Measurements from ENCODE around the gene TMEM204.

Gene TMEM204

GRCh38 chr16:1499756-1500464 is 33.6 kb upstream of the TMEM204 start:
- TF ChIP-seq CTCF (IDR thresholded peaks at IDR 0.05; ENCODE audit: low read depth, low read length, poor library complexity, severe bottlenecking) = no peak
- no peak for TF ChIP-seq EZH2phosphoT487 (IDR thresholded peaks at IDR 0.05; ENCODE audit: borderline replicate concordance, low read length)
- peaks cover 80% of the 10 kb centered on the region for H3K36me3 ChIP-seq (ENCODE audit: control insufficient read depth, low read length)
- H3K4me1 ChIP-seq (ENCODE audit: control insufficient read depth, low read length) = peaks cover 1% of the 10 kb centered on the region
- peaks cover 27% of the 10 kb centered on the region for H3K79me2 ChIP-seq (ENCODE audit: control insufficient read depth, low read length)
- no peaks in the 10 kb centered on the region for H3F3A ChIP-seq (ENCODE audit: control insufficient read depth, insufficient read depth)
- no peak overlapping the region for H3K4me3 ChIP-seq (ENCODE audit: low read length)
- no peaks in the 10 kb centered on the region for H3K9me3 ChIP-seq (ENCODE audit: control insufficient read depth, insufficient read depth, low read length)
- H4K20me1 ChIP-seq (ENCODE audit: control insufficient read depth, insufficient read depth, low read depth, low read length) = no peaks in the 10 kb centered on the region
- no peak overlapping the region for H3K27ac ChIP-seq (ENCODE audit: low read depth, low read length)
- H3K4me2 ChIP-seq (ENCODE audit: low read length) = no peak overlapping the region
- no peaks in the 10 kb centered on the region for H3K9me2 ChIP-seq (replicated peaks; ENCODE audit: control insufficient read depth, low read length)
- no peaks in the 10 kb centered on the region for H3K27me3 ChIP-seq (ENCODE audit: control insufficient read depth, low read length)

GRCh38 chr16:1500465-1501150 is 32.9 kb upstream of the TMEM204 start:
- Histone ChIP-seq H3K79me2 (ENCODE audit: control insufficient read depth, low read length) (peaks cover 20% of the 10 kb centered on the region), H3K4me2 (ENCODE audit: low read length) (no peak overlapping the region), H4K20me1 (ENCODE audit: control insufficient read depth, insufficient read depth, low read depth, low read length) (no peaks in the 10 kb centered on the region), H3K27me3 (ENCODE audit: control insufficient read depth, low read length) (no peaks in the 10 kb centered on the region), H3K4me3 (ENCODE audit: low read length) (no peak overlapping the region), H3K4me1 (ENCODE audit: control insufficient read depth, low read length) (no peaks in the 10 kb centered on the region), H3K36me3 (ENCODE audit: control insufficient read depth, low read length) (peaks cover 74% of the 10 kb centered on the region), H3K27ac (ENCODE audit: low read depth, low read length) (no peak overlapping the region), H3F3A (ENCODE audit: control insufficient read depth, insufficient read depth) (no peaks in the 10 kb centered on the region), H3K9me3 (ENCODE audit: control insufficient read depth, insufficient read depth, low read length) (no peaks in the 10 kb centered on the region), H3K9me2 (replicated peaks; ENCODE audit: control insufficient read depth, low read length) (no peaks in the 10 kb centered on the region)
- TF ChIP-seq CTCF (IDR thresholded peaks at IDR 0.05; ENCODE audit: low read depth, low read length, poor library complexity, severe bottlenecking) (no peak), EZH2phosphoT487 (IDR thresholded peaks at IDR 0.05; ENCODE audit: borderline replicate concordance, low read length) (no peak)

GRCh38 chr16:1501630-1502029 is 31.8 kb upstream of the TMEM204 start:
- TF ChIP-seq EZH2phosphoT487 (IDR thresholded peaks at IDR 0.05; ENCODE audit: borderline replicate concordance, low read length) (no peak), CTCF (IDR thresholded peaks at IDR 0.05; ENCODE audit: low read depth, low read length, poor library complexity, severe bottlenecking) (no peak)
- no peaks in the 10 kb centered on the region for H3K9me2 ChIP-seq (replicated peaks; ENCODE audit: control insufficient read depth, low read length)
- no peaks in the 10 kb centered on the region for H3K9me3 ChIP-seq (ENCODE audit: control insufficient read depth, insufficient read depth, low read length)
- H3K4me2 ChIP-seq (ENCODE audit: low read length) = no peak overlapping the region
- no peaks in the 10 kb centered on the region for H3F3A ChIP-seq (ENCODE audit: control insufficient read depth, insufficient read depth)
- no peak overlapping the region for H3K27ac ChIP-seq (ENCODE audit: low read depth, low read length)
- H3K36me3 ChIP-seq (ENCODE audit: control insufficient read depth, low read length) = peaks cover 64% of the 10 kb centered on the region
- H3K4me3 ChIP-seq (ENCODE audit: low read length) = no peak overlapping the region
- no peaks in the 10 kb centered on the region for H4K20me1 ChIP-seq (ENCODE audit: control insufficient read depth, insufficient read depth, low read depth, low read length)
- H3K79me2 ChIP-seq (ENCODE audit: control insufficient read depth, low read length) = peaks cover 9% of the 10 kb centered on the region
- H3K27me3 ChIP-seq (ENCODE audit: control insufficient read depth, low read length) = no peaks in the 10 kb centered on the region
- H3K4me1 ChIP-seq (ENCODE audit: control insufficient read depth, low read length) = no peaks in the 10 kb centered on the region
